ENCODE measurements around the gene ZNF777.

The ZNF777 gene

GRCh38 chr7:149456506-149457421 is 4.1 kb downstream of the ZNF777 start:
- Histone ChIP-seq H3F3A (ENCODE audit: low read depth) (no peaks in the 10 kb centered on the region), H3K4me2 (ENCODE audit: low read depth, low read length, poor library complexity, severe bottlenecking) (no peak overlapping the region), H3K36me3 (ENCODE audit: insufficient read depth, low read length) (peaks cover 19% of the 10 kb centered on the region; the same call in 1 of the 2 replicates), H3K4me1 (ENCODE audit: insufficient read depth, low read length, poor library complexity, severe bottlenecking) (peaks cover 16% of the 10 kb centered on the region), H3K9ac (ENCODE audit: low read depth, low read length, poor library complexity, severe bottlenecking) (no peak overlapping the region), H4K20me1 (ENCODE audit: insufficient read depth, low read length, poor library complexity, severe bottlenecking) (peaks cover 10% of the 10 kb centered on the region), H3K27me3 (ENCODE audit: insufficient read depth, low read length, poor library complexity, severe bottlenecking) (no peaks in the 10 kb centered on the region), H3K9me3 (ENCODE audit: insufficient read depth, low read depth, low read length) (no peaks in the 10 kb centered on the region), H3K4me3 (ENCODE audit: low read length, poor library complexity, severe bottlenecking) (no peak overlapping the region), H2AFZ (ENCODE audit: low read length) (no peak overlapping the region), H3K9me2 (replicated peaks; ENCODE audit: low read depth, low read length) (no peaks in the 10 kb centered on the region), H3K79me2 (ENCODE audit: insufficient read depth, low read length) (peaks cover 24% of the 10 kb centered on the region; the same call in 1 of the 2 replicates)
- TF ChIP-seq CTCF (conservative IDR thresholded peaks at IDR 0.05; ENCODE audit: low read length) = no peak
- TF ChIP-seq EZH2phosphoT487 (IDR thresholded peaks at IDR 0.05; ENCODE audit: borderline replicate concordance) = no peak

- Histone ChIP-seq H3F3A (ENCODE audit: low read depth) (no peaks in the 10 kb centered on the region), H4K20me1 (ENCODE audit: insufficient read depth, low read length, poor library complexity, severe bottlenecking) (peaks cover 10% of the 10 kb centered on the region), H3K9ac (ENCODE audit: low read depth, low read length, poor library complexity, severe bottlenecking) (no peak overlapping the region), H3K4me3 (ENCODE audit: low read length, poor library complexity, severe bottlenecking) (no peak overlapping the region), H3K4me2 (ENCODE audit: low read depth, low read length, poor library complexity, severe bottlenecking) (no peak overlapping the region), H3K4me1 (ENCODE audit: insufficient read depth, low read length, poor library complexity, severe bottlenecking) (peaks cover 11% of the 10 kb centered on the region), H3K9me3 (ENCODE audit: insufficient read depth, low read depth, low read length) (no peaks in the 10 kb centered on the region), H3K9me2 (replicated peaks; ENCODE audit: low read depth, low read length) (no peaks in the 10 kb centered on the region), H3K79me2 (ENCODE audit: insufficient read depth, low read length) (peaks cover 16% of the 10 kb centered on the region; the same call in 1 of the 2 replicates), H3K36me3 (ENCODE audit: insufficient read depth, low read length) (peaks cover 28% of the 10 kb centered on the region; the same call in 1 of the 2 replicates), H2AFZ (ENCODE audit: low read length) (no peak overlapping the region), H3K27me3 (ENCODE audit: insufficient read depth, low read length, poor library complexity, severe bottlenecking) (no peaks in the 10 kb centered on the region)
- no peak for TF ChIP-seq CTCF (conservative IDR thresholded peaks at IDR 0.05; ENCODE audit: low read length)
- no peak for TF ChIP-seq EZH2phosphoT487 (IDR thresholded peaks at IDR 0.05; ENCODE audit: borderline replicate concordance)
Observed at GRCh38 chr7:149455175-149455950, 5.5 kb downstream of the ZNF777 start.

GRCh38 chr7:149454750-149455149 is 6.1 kb downstream of the ZNF777 start:
- Histone ChIP-seq H3K4me2 (ENCODE audit: low read depth, low read length, poor library complexity, severe bottlenecking) (no peak overlapping the region), H3K4me3 (ENCODE audit: low read length, poor library complexity, severe bottlenecking) (no peak overlapping the region), H3K9me3 (ENCODE audit: insufficient read depth, low read depth, low read length) (no peaks in the 10 kb centered on the region), H3K9me2 (replicated peaks; ENCODE audit: low read depth, low read length) (no peaks in the 10 kb centered on the region), H3F3A (ENCODE audit: low read depth) (no peaks in the 10 kb centered on the region), H3K9ac (ENCODE audit: low read depth, low read length, poor library complexity, severe bottlenecking) (no peak overlapping the region), H2AFZ (ENCODE audit: low read length) (no peak overlapping the region), H4K20me1 (ENCODE audit: insufficient read depth, low read length, poor library complexity, severe bottlenecking) (peaks cover 10% of the 10 kb centered on the region), H3K79me2 (ENCODE audit: insufficient read depth, low read length) (peaks cover 15% of the 10 kb centered on the region; the same call in 1 of the 2 replicates), H3K27me3 (ENCODE audit: insufficient read depth, low read length, poor library complexity, severe bottlenecking) (no peaks in the 10 kb centered on the region), H3K36me3 (ENCODE audit: insufficient read depth, low read length) (peaks cover 34% of the 10 kb centered on the region; the same call in 1 of the 2 replicates), H3K4me1 (ENCODE audit: insufficient read depth, low read length, poor library complexity, severe bottlenecking) (peaks cover 11% of the 10 kb centered on the region)
- TF ChIP-seq EZH2phosphoT487 (IDR thresholded peaks at IDR 0.05; ENCODE audit: borderline replicate concordance) (no peak), CTCF (conservative IDR thresholded peaks at IDR 0.05; ENCODE audit: low read length) (no peak)
